Measurements from ENCODE around the gene ASCC2.

Gene ASCC2

GRCh38 chr22:29798318-29798717 lies 39.8 kb downstream of the ASCC2 start:
- TF ChIP-seq REST (IDR thresholded peaks at IDR 0.05; ENCODE audit: insufficient read depth in 1 of 2, low read depth in 2 of 2, low read length in 2 of 2) (no peak), TAF1 (IDR thresholded peaks at IDR 0.05; ENCODE audit: borderline replicate concordance, insufficient read depth, low read length) (no peak), SIN3A (IDR thresholded peaks at IDR 0.05; ENCODE audit: borderline replicate concordance, insufficient read depth, low read length) (no peak), FOXP2 (optimal IDR thresholded peaks at IDR 0.05; ENCODE audit: borderline replicate concordance, extremely low read depth, extremely low read length, insufficient read depth) (no peak), POLR2AphosphoS5 (IDR thresholded peaks at IDR 0.05; ENCODE audit: low read depth, low read length) (no peak)

GRCh38 chr22:29797351-29797750 lies 40.7 kb downstream of the ASCC2 start:
- TF ChIP-seq TAF1 (IDR thresholded peaks at IDR 0.05; ENCODE audit: borderline replicate concordance, insufficient read depth, low read length) (no peak), REST (IDR thresholded peaks at IDR 0.05; ENCODE audit: insufficient read depth in 1 of 2, low read depth in 2 of 2, low read length in 2 of 2) (no peak), SIN3A (IDR thresholded peaks at IDR 0.05; ENCODE audit: borderline replicate concordance, insufficient read depth, low read length) (no peak), FOXP2 (optimal IDR thresholded peaks at IDR 0.05; ENCODE audit: borderline replicate concordance, extremely low read depth, extremely low read length, insufficient read depth) (no peak), POLR2AphosphoS5 (IDR thresholded peaks at IDR 0.05; ENCODE audit: low read depth, low read length) (no peak)

GRCh38 chr22:29795663-29796062 lies 42.4 kb downstream of the ASCC2 start:
- no peak for TF ChIP-seq FOXP2 (optimal IDR thresholded peaks at IDR 0.05; ENCODE audit: borderline replicate concordance, extremely low read depth, extremely low read length, insufficient read depth)
- TF ChIP-seq REST (IDR thresholded peaks at IDR 0.05; ENCODE audit: insufficient read depth in 1 of 2, low read depth in 2 of 2, low read length in 2 of 2): no peak
- TF ChIP-seq POLR2AphosphoS5 (IDR thresholded peaks at IDR 0.05; ENCODE audit: low read depth, low read length): no peak
- TF ChIP-seq SIN3A (IDR thresholded peaks at IDR 0.05; ENCODE audit: borderline replicate concordance, insufficient read depth, low read length): no peak
- no peak for TF ChIP-seq TAF1 (IDR thresholded peaks at IDR 0.05; ENCODE audit: borderline replicate concordance, insufficient read depth, low read length)

GRCh38 chr22:29793396-29793795 lies 44.7 kb downstream of the ASCC2 start:
- no peak for TF ChIP-seq SIN3A (IDR thresholded peaks at IDR 0.05; ENCODE audit: borderline replicate concordance, insufficient read depth, low read length)
- TF ChIP-seq FOXP2 (optimal IDR thresholded peaks at IDR 0.05; ENCODE audit: borderline replicate concordance, extremely low read depth, extremely low read length, insufficient read depth): no peak
- TF ChIP-seq REST (IDR thresholded peaks at IDR 0.05; ENCODE audit: insufficient read depth in 1 of 2, low read depth in 2 of 2, low read length in 2 of 2): no peak
- no peak for TF ChIP-seq TAF1 (IDR thresholded peaks at IDR 0.05; ENCODE audit: borderline replicate concordance, insufficient read depth, low read length)
- no peak for TF ChIP-seq POLR2AphosphoS5 (IDR thresholded peaks at IDR 0.05; ENCODE audit: low read depth, low read length)

- no peak for TF ChIP-seq REST (IDR thresholded peaks at IDR 0.05; ENCODE audit: insufficient read depth in 1 of 2, low read depth in 2 of 2, low read length in 2 of 2)
- no peak for TF ChIP-seq SIN3A (IDR thresholded peaks at IDR 0.05; ENCODE audit: borderline replicate concordance, insufficient read depth, low read length)
These were observed 48.0 kb downstream of the ASCC2 start for GRCh38 chr22:29790061-29790460.

All from PFSK-1 (cell line).